NOMO-1 treated with DMSO at 0.1 percent for 48 hours (cell line): ENCODE measurements around the gene P2RY6.
"Not testable (repeated sequence)": the region's sequence is repeated elsewhere in the genome, so short reads cannot be mapped to it uniquely, and the experiment has no call there.

Experiments used
- DNase-seq: peaks from one replicate; lab custom pipeline; 2025; ENCODE audit not compliant: unreplicated experiment; lab: John Stamatoyannopoulos, UW

The P2RY6 gene

DNA sequence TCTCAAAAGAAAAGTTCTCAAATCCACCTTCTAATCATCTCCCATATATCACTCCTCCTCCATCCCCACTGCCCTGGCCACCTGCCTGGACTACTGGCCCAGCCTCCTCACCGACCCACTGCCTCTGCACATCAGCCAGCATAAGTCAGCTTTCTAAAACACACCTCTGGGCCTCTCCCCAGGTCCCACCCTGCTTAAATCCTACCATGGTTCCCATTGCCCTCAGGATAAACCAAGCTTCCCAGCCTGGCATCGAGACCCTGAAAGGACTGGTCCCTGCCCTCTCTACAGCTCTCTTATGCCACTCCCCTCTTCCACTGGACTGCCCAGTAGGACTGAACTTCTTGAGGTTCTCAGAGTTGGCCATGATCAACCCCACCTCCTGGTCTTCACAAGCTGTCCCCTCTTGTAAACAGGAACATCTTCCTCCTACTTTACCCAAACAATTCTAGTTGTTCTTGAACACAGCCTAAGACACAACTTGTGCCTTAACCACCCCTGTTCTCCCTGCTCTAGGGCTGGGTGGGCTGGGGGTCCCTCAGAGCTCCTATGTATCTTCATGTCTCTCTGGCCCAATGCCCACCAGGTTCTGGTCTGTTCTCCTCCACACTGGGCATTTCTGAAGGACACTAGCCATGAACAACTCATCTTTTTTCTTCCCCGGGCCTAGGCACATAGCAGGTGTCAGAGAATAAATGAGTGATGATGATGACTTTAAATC is 12.6 kb upstream of the P2RY6 start:
- no peak for DNase-seq

- DNase-seq, result no peak
Observed at GRCh38 chr11:73260127-73260457, 12.0 kb upstream of the P2RY6 start.

- DNase-seq, result no peak
Observed at GRCh38 chr11:73262851-73263495, 9.2 kb upstream of the P2RY6 start.

GRCh38 chr11:73263640-73264039 is 8.5 kb upstream of the P2RY6 start:
- DNase-seq, result no peak

DNA sequence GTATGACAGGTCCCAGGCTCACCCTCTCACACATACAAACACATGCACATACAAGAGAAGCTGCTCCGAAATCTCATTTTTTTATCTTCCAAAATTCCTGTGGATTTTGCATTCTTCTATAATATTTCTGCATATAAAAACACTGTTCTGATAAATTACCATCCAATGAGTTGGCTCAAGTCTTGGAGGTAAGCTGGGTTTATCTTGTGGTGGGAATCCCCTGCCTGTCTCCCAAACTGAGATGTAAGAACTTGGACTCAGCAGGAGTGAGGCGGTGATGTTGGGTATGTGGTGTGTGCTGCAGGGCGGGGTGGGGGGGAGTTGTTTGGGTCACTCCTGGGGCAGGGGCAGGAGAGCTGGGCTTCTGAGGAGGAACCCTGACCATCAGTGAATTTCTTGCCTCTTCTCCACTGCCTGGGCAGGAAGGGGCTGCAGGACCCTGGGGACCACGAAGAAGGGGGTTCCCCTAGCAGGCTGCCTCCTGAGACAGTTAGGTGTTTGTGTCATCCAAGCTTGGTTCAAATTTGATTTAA is 6.8 kb upstream of the P2RY6 start:
- no peak for DNase-seq

GRCh38 chr11:73265853-73266645 is 6.1 kb upstream of the P2RY6 start:
- no peak for DNase-seq

- DNase-seq, result no peak
Observed at GRCh38 chr11:73266646-73267020, 5.5 kb upstream of the P2RY6 start.

DNA sequence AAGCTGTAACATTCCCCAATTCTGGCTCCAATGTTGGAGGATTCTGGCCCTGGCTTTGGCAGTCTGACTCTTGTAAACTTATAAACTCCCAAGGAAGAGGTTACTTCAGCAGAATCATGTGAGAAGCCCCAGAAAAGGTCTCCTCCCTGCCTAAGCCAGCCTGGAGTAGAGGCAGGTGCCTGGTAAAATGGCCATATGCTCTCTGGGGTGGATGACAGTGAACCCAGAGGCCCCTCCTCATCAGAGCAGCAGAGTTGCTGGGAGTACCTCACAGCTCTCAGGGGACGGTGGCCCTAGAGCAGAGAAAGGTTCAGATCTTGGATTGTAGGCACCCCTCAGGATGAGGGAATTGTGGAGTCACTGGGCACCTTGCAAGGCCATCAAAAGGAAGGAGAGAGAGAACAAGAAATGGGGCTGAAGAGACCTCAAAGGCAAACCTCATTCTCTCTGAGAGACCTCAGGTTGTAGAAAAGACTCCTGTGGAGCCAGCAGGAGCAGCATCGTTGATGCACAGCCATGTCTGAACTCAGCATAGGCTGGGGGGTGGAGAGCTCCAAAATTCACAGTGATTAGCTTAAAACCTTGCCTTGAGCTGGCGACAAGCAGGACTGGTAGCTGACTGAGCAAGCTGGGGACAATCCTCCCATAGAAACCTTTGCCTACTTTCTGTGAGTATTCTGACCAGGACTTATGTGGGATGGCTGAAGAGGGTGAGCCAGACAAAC is 4.9 kb upstream of the P2RY6 start:
- no peak for DNase-seq

GRCh38 chr11:73267906-73268540 is 4.1 kb upstream of the P2RY6 start:
- DNase-seq, result no peak

DNA sequence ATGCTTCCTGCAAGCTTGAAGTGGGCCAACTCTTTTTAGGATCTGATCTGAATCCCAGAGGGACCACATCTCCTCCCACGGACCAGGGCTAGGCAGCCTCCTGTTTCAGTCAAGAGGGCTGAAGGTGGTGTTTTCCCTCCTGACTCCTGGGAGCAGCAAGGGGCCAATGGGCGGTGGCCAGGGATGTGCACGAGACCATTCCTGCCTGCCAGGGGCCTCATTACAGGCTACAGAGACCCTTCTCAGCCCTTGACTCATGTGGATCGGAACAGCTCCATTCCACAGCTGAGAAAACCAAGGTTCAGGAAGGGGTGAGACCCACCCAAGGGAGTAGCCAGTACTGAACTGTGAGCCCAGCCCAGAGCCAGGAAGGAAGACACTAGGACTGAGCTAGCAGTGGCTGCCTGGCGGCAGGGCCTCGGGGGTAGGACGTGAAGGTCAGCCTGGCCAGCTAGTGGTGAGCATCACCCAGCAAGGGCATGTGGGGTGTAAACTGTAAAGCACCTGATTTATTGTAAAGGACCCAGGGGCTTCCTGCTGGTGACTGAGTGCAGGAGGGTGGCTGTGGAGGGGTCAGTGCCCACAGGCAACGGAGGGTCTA is 3.4 kb upstream of the P2RY6 start:
- DNase-seq, result no peak

GRCh38 chr11:73269459-73270015 is 2.6 kb upstream of the P2RY6 start:
- no peak for DNase-seq

GRCh38 chr11:73270016-73270854 is 1.9 kb upstream of the P2RY6 start:
- DNase-seq, result peak; percentile 77

- DNase-seq, result no peak
Observed at GRCh38 chr11:73270855-73271477, 1.2 kb upstream of the P2RY6 start.

DNA sequence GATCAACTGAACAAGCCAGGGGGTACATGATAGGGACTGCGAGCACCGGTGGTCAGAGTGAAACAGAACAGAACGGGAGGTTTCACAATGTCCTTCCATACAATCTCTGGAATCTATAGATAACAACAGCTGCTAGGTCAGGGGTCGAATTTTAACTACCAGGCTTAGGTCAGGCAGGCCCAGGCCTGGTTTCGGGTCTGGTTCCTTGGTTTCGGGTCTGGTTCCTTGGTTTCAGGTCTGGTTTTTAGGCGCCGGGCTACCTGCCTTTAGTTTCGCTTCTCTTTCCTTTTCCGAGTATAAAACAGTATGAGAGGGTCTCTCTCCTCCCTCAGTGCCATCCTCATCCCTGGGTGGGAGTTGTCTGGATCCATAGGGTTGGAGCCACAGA is 666 bp upstream of the P2RY6 start:
- DNase-seq, result not testable (repeated sequence)

DNA sequence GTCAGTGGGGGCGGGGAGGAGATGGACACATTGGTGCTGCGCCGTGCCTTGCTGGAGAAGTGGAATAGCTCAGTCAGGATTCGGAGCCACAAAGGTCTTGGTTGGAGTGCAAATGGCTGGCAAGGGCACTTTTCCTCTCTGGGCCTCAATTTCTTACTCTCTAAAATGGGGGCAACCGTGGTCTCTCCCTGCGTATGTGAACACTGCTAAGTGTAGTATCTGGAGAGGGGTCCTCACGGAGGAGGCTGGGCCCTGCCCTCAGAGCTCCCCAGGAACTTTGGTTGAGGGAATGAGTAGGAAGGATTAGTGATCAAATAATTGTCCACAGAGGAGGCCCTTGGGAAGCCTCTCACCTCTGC is 521 bp downstream of the P2RY6 start:
- no peak for DNase-seq

DNA sequence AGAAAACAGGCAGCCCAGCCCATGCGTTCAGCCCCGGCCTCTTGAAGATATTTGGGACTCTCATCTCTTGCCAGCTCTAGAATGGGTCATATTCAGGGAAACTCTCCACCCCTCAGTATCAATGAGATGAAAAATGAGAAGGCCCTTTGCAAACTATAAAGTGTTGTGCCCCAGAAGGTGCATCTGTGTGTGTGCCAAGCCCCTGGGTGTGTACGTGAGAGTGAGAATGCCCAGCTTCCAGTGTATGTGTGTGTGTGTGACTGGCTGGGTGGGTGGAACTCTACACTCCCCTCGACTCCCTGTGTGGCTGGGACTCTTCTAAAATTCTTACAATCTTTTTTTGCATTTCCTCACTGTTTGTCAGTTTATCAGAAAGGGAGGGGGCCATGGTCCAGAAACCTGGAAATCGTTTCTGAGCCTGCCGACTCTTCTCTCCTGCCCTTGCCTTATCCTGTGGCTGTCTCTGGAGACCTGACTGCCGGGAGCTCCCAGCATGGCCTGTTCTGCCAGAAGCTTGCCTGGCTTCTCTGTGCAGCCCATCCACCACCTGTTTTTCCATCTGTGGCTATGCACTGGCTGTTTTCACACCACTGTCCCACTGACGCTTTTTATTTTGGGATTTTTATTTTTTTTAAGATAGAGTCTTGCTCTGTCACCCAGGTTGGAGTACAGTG is 1.2 kb downstream of the P2RY6 start:
- DNase-seq, result no peak

- not testable (repeated sequence) for DNase-seq
Observed at GRCh38 chr11:73274191-73274590, 2.1 kb downstream of the P2RY6 start.

DNA sequence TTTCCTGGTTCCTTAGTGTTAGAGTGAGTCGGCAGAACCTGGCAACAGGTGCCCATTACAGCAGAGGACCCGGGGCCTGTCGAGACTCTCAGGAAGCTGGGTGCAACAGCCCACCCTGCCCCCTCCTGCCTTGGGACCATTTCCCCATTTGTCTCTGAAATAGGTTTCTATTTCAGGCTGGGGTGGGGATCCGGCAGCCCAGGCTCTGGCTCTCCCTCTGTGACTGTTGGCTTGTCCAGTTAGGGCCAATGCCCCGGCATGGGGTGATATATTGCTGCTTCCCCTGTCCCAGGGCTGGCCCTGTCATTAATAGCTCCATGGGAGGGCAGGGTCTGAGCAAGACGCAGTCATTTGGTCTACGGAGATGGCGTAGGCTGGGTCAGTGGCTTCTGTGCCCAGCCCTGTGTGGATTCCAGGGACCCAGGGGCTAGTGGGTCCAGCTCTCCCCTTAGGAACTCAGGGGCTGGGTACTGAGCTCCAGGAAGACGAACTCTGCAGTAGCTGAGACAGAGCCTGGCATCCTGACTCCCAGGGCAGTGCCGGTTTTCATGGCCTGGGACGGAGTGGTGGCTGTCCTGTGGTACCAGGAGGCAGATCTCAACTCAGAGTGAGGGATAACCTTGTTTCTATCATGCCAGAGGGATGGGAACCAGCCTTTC is 2.7 kb downstream of the P2RY6 start:
- DNase-seq, result peak; percentile 58
